Tibial nerve (tissue), 3 donors: Measurements from ENCODE around the gene HMGA1.

Source experiments
- CTCF ChIP-seq, 5 experiments: fragments of 200-600 bp in 3 of 5; fragments of 450-650 bp in 2 of 5; sonication (generic) in 3 of 5; IDR thresholded peaks; one replicate each; pipeline ENCODE4 v1.5.1; 2016 to 2019; ENCODE audit warnings: antibody characterized with exemption in 5 of 5, mild to moderate bottlenecking in 3 of 5, moderate library complexity in 2 of 5
- POLR2A ChIP-seq, 2 donors: fragments of 450-650 bp; IDR thresholded peaks; one replicate each; pipeline ENCODE4 v1.6.1; 2017; ENCODE audit warnings: antibody characterized with exemption in 2 of 2, mild to moderate bottlenecking in 2 of 2, moderate library complexity in 2 of 2

GRCh38 chr6:34285448-34286164 lies 48.9 kb downstream of the HMGA1 start:
- no peak for TF ChIP-seq CTCF (IDR thresholded peaks at IDR 0.05)
- TF ChIP-seq POLR2A (IDR thresholded peaks at IDR 0.05) = no peak
